H9 (cell line): Measurements from ENCODE around the gene SORBS1. TPM values are rescaled to one million over a fixed set of nuclear protein-coding genes. Genes with fewer than 3 reads are reported as not detected.

Experiments used
- DNase-seq: peaks from one replicate; pipeline ENCODE4 v3.0.0-alpha.2; 2017
- H2AFZ ChIP-seq: one replicate; pipeline ENCODE4 v1.6.1; 2013; ENCODE audit warnings: mild to moderate bottlenecking, low read length, control low read depth, moderate library complexity
- H2AK5ac ChIP-seq: 2 replicates; pipeline ENCODE4 v1.6.1; 2013; ENCODE audit warnings: low read length, control low read depth, mixed read lengths; ENCODE audit not compliant: insufficient read length
- H2BK120ac ChIP-seq: one replicate; pipeline ENCODE4 v1.6.1; 2013; ENCODE audit warnings: low read depth, mild to moderate bottlenecking, low read length, control low read depth, inconsistent platforms; ENCODE audit not compliant: poor library complexity, severe bottlenecking
- H2BK12ac ChIP-seq: 2 replicates; pipeline ENCODE4 v1.6.1; 2013; ENCODE audit warnings: low read length, control low read depth, mixed read lengths, low read depth; ENCODE audit not compliant: insufficient read length
- H2BK15ac ChIP-seq: 2 replicates; pipeline ENCODE4 v1.6.1; 2013; ENCODE audit warnings: low read depth, low read length, control low read depth
- H2BK20ac ChIP-seq: one replicate; pipeline ENCODE4 v1.6.1; 2013; ENCODE audit warnings: low read depth, mild to moderate bottlenecking, low read length, control low read depth, inconsistent platforms; ENCODE audit not compliant: poor library complexity, severe bottlenecking
- H2BK5ac ChIP-seq: 2 replicates; pipeline ENCODE4 v1.6.1; 2013; ENCODE audit warnings: low read length, control low read depth, mixed read lengths; ENCODE audit not compliant: insufficient read length
- H3K14ac ChIP-seq: 2 replicates; pipeline ENCODE4 v1.6.1; 2013; ENCODE audit warnings: low read length, control low read depth; ENCODE audit not compliant: insufficient read depth
- H3K18ac ChIP-seq: 2 replicates; pipeline ENCODE4 v1.6.1; 2013; ENCODE audit warnings: low read depth, mild to moderate bottlenecking, mixed read lengths, low read length, control low read depth; ENCODE audit not compliant: insufficient read length
- H3K23ac ChIP-seq: 2 replicates; pipeline ENCODE4 v1.6.1; 2013; ENCODE audit warnings: low read length, control low read depth, mixed read lengths, low read depth; ENCODE audit not compliant: insufficient read length
- H3K23me2 ChIP-seq: 2 replicates; pipeline ENCODE4 v1.6.1; 2013; ENCODE audit warnings: low read depth, mild to moderate bottlenecking, mixed read lengths, low read length, control low read depth; ENCODE audit not compliant: insufficient read length, poor library complexity, severe bottlenecking
- H3K27ac ChIP-seq: 2 replicates; pipeline ENCODE4 v1.5.1; 2013; ENCODE audit warnings: low read length, control low read depth, mixed read lengths, low read depth; ENCODE audit not compliant: insufficient read length
- H3K27me3 ChIP-seq: 2 replicates; pipeline ENCODE4 v1.6.1; 2013; ENCODE audit warnings: low read length, control low read depth, inconsistent platforms; ENCODE audit not compliant: insufficient read depth
- H3K4ac ChIP-seq: 2 replicates; pipeline ENCODE4 v1.6.1; 2013; ENCODE audit warnings: low read depth, mild to moderate bottlenecking, control low read depth, inconsistent platforms, low read length, moderate library complexity
- H3K4me1 ChIP-seq: 2 replicates; pipeline ENCODE4 v1.6.1; 2013; ENCODE audit warnings: low read length, control low read depth, inconsistent platforms; ENCODE audit not compliant: insufficient read depth
- H3K4me2 ChIP-seq: 2 replicates; pipeline ENCODE4 v1.6.1; 2013; ENCODE audit warnings: low read length, control low read depth, mixed read lengths; ENCODE audit not compliant: insufficient read length, insufficient read depth
- H3K56ac ChIP-seq: 2 replicates; pipeline ENCODE4 v1.6.1; 2013; ENCODE audit warnings: low read depth, mild to moderate bottlenecking, mixed read lengths, low read length, control low read depth; ENCODE audit not compliant: insufficient read length
- H3K79me1 ChIP-seq: 2 replicates; pipeline ENCODE4 v1.6.1; 2013; ENCODE audit warnings: low read depth, mild to moderate bottlenecking, moderate library complexity, low read length, control low read depth, inconsistent platforms; ENCODE audit not compliant: insufficient read depth, poor library complexity, severe bottlenecking
- H3K79me2 ChIP-seq: 2 replicates; pipeline ENCODE4 v1.6.1; 2013; ENCODE audit warnings: low read length, control low read depth, inconsistent platforms; ENCODE audit not compliant: insufficient read depth
- H3K9ac ChIP-seq: 2 replicates; pipeline ENCODE4 v1.6.1; 2013; ENCODE audit warnings: low read length, control low read depth, mixed read lengths; ENCODE audit not compliant: insufficient read length; ENCODE audit errors: extremely low read depth
- H3K9me3 ChIP-seq: one replicate; pipeline ENCODE4 v1.6.1; 2013; ENCODE audit warnings: low read depth, low read length, inconsistent platforms; ENCODE audit not compliant: control insufficient read depth
- H3T11ph ChIP-seq: one replicate; pipeline ENCODE4 v1.6.1; 2013; ENCODE audit warnings: mild to moderate bottlenecking, low read length, control low read depth, inconsistent platforms
- H4K20me1 ChIP-seq: one replicate; pipeline ENCODE4 v1.6.1; 2013; ENCODE audit not compliant: control insufficient read depth, insufficient read length, insufficient read depth
- H4K5ac ChIP-seq: 2 replicates; pipeline ENCODE4 v1.6.1; 2013; ENCODE audit warnings: low read depth, mild to moderate bottlenecking, mixed read lengths, low read length, control low read depth; ENCODE audit not compliant: insufficient read length
- H4K8ac ChIP-seq: replicated peaks from 2 replicates; pipeline ENCODE4 v1.6.1; 2013; ENCODE audit warnings: low read length, control low read depth, mixed read lengths, low read depth; ENCODE audit not compliant: insufficient read length
- H4K91ac ChIP-seq: 2 replicates; pipeline ENCODE4 v1.6.1; 2013; ENCODE audit warnings: low read depth, mild to moderate bottlenecking, moderate library complexity, mixed read lengths, low read length, control low read depth; ENCODE audit not compliant: insufficient read length
- H3K27ac Mint-ChIP-seq, 3 experiments: 2 replicates in 2 of 3; 3 replicates in 1 of 3; pipeline ENCODE4 v1.8.0; 2020 to 2021; ENCODE audit warnings: mixed read lengths in 3 of 3, mild to moderate bottlenecking in 1 of 3, moderate library complexity in 1 of 3
- H3K27me3 Mint-ChIP-seq: 2 replicates; pipeline ENCODE4 v1.8.0; 2021; ENCODE audit warnings: low read depth, mild to moderate bottlenecking, moderate library complexity, mixed read lengths
- H3K36me3 Mint-ChIP-seq, 3 experiments: 2 replicates in 2 of 3; 3 replicates in 1 of 3; pipeline ENCODE4 v1.8.0; 2020 to 2021; ENCODE audit warnings: low read depth in 3 of 3, mixed read lengths in 3 of 3; ENCODE audit not compliant: insufficient read depth in 1 of 3
- H3K4me1 Mint-ChIP-seq, 2 experiments: 2 replicates each; pipeline ENCODE4 v1.8.0; 2020; ENCODE audit warnings: mixed read lengths in 2 of 2
- H3K4me3 Mint-ChIP-seq, 2 experiments: 2 replicates in 1 of 2; 3 replicates in 1 of 2; pipeline ENCODE4 v1.8.0; 2020 to 2021; ENCODE audit warnings: mild to moderate bottlenecking in 2 of 2, mixed read lengths in 2 of 2, moderate library complexity in 1 of 2
- H3K9me3 Mint-ChIP-seq, 2 experiments: 2 replicates in 1 of 2; 3 replicates in 1 of 2; pipeline ENCODE4 v1.8.0; 2020; ENCODE audit warnings: mild to moderate bottlenecking in 2 of 2, mixed read lengths in 2 of 2, moderate library complexity in 1 of 2
- WGBS: extraction: QIAGEN DNeasy Blood & Tissue Kit; methylation state at CpG from one replicate; pipeline ENCODE4 v1.1.7; 2013; ENCODE audit warnings: missing lambda C conversion rate, low lambda C conversion rate, mixed read lengths; ENCODE audit not compliant: insufficient read length; ENCODE audit errors: extremely low coverage; 5-methylcytosine and 5-hydroxymethylcytosine counted together
- total RNA-seq: library from RNA; stranded (reverse); gene quantifications from 2 replicates; pipeline ENCODE4 v1.2.1, GENCODE V29; 2021
- TF ChIP-seq, protein P1 (sequence below): fragments of 200-600 bp; sonication (generic); conservative IDR thresholded peaks from 3 replicates; pipeline ENCODE4 v1.8.0; 2021; ENCODE audit warnings: antibody characterized with exemption, mild to moderate bottlenecking

Gene SORBS1
- total RNA-seq, 1 experiment from 2014 or later, result 24.3 TPM

DNA sequence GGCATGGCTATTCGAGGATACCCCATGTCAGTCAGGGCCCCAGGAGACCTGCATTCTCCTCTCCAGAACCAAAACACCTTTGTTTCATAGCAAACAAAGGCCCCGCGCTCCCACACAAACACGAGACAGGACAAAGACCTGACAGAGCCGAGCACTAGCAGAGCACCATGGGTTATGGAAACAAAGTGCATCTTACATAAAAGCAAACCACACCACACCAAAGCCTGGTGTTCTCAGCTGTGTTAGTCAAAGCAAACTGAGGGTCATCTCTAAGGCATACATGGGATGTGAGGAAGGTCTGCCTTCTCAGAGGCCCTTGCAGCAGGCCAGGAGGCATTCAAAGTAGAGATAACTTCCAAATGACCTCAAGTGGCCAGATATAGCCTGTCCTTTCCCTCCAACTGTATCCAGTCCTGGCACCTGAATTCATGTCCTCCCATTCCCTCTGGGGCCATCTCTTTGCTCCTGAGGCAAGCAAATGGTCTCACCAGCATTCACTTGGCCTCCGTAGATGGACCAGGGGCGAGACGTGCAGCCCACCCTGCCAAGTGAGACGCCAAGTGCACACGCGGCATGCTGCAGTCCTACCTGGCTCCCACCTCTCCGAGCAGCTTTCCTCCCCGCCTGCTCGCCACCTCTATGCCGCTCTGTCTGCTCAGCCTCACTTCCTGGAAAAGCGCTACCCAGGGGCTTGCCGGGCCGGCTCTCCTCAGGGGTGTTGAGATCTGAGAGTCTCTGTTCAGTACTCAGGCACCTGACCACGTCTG is 225.1 kb downstream of the SORBS1 start:
- no peak overlapping the region for H3K4me2 ChIP-seq
- no peak overlapping the region for H3K18ac ChIP-seq
- H2BK15ac ChIP-seq, result no peak overlapping the region
- H3K27ac ChIP-seq, result no peak overlapping the region
- no peaks in the 10 kb centered on the region for H3K9me3 ChIP-seq
- TF ChIP-seq, protein P1, sequence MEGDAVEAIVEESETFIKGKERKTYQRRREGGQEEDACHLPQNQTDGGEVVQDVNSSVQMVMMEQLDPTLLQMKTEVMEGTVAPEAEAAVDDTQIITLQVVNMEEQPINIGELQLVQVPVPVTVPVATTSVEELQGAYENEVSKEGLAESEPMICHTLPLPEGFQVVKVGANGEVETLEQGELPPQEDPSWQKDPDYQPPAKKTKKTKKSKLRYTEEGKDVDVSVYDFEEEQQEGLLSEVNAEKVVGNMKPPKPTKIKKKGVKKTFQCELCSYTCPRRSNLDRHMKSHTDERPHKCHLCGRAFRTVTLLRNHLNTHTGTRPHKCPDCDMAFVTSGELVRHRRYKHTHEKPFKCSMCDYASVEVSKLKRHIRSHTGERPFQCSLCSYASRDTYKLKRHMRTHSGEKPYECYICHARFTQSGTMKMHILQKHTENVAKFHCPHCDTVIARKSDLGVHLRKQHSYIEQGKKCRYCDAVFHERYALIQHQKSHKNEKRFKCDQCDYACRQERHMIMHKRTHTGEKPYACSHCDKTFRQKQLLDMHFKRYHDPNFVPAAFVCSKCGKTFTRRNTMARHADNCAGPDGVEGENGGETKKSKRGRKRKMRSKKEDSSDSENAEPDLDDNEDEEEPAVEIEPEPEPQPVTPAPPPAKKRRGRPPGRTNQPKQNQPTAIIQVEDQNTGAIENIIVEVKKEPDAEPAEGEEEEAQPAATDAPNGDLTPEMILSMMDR, result no peak
- H4K91ac ChIP-seq, result no peak overlapping the region
- no CpG with 5 or more reads among the region's 19 CpGs for WGBS
- no peak for DNase-seq
- H3K79me1 ChIP-seq, result no peaks in the 10 kb centered on the region
- Mint-ChIP-seq H3K9me3 (no peaks in the 10 kb centered on the region), H3K27ac (peak overlapping the region in 2 of 3 experiments; percentile 71 to 81; a peak in 5 of 7 replicates), H3K4me1 (peaks cover 26 to 30% of the 10 kb centered on the region in 2 experiments), H3K27me3 (0 out of 2 replicates have a peak, but pooled peaks cover 2% of the 10 kb centered on the region), H3K36me3 (peaks cover 4 to 17% (median 6%) of the 10 kb centered on the region in 3 experiments; a peak in 6 of 7 replicates), H3K4me3 (no peak overlapping the region)
- no peak overlapping the region for H3K56ac ChIP-seq
- no peak overlapping the region for H2BK20ac ChIP-seq
- H3K14ac ChIP-seq, result no peak overlapping the region
- no peak overlapping the region for H3K4ac ChIP-seq
- H4K5ac ChIP-seq, result no peak overlapping the region
- H3K27me3 ChIP-seq, result no peaks in the 10 kb centered on the region
- H4K8ac ChIP-seq, result no peak overlapping the region
- H2BK120ac ChIP-seq, result no peak overlapping the region
- H2BK12ac ChIP-seq, result no peak overlapping the region
- H3K23ac ChIP-seq, result no peak overlapping the region
- H3K9ac ChIP-seq, result no peak overlapping the region
- no peak overlapping the region for H3T11ph ChIP-seq
- H2AFZ ChIP-seq, result no peak overlapping the region
- no peaks in the 10 kb centered on the region for H3K79me2 ChIP-seq
- H3K23me2 ChIP-seq, result no peaks in the 10 kb centered on the region
- no peak overlapping the region for H2AK5ac ChIP-seq
- H4K20me1 ChIP-seq, result no peaks in the 10 kb centered on the region
- H3K4me1 ChIP-seq, result no peaks in the 10 kb centered on the region
- H2BK5ac ChIP-seq, result no peak overlapping the region
